ENCODE data around the gene COA6. TPM values are rescaled to one million over a fixed set of nuclear protein-coding genes. Genes with fewer than 3 reads are reported as not detected.

The COA6 gene
- total RNA-seq, 1 experiment from 2014 or later, result 47.9 TPM

- peaks cover 3% of the 10 kb centered on the region; the same call in 1 of the 2 replicates for H3K36me3 Mint-ChIP-seq
- POLR2A ChIA-PET, result no interaction called here
- H3K9me3 Mint-ChIP-seq, result no peaks in the 10 kb centered on the region
- DNase-seq (ENCODE audit: low spot score) (no peak), ATAC-seq (no peak)
- H3K4me3 Mint-ChIP-seq, result no peak overlapping the region
- CTCF ChIA-PET, result no interaction called here
- no peaks in the 10 kb centered on the region for H3K27me3 Mint-ChIP-seq (ENCODE audit: low read depth)
- no peaks in the 10 kb centered on the region for H3K4me1 Mint-ChIP-seq
- H3K27ac Mint-ChIP-seq, result no peak overlapping the region
- no peak for TF ChIP-seq E2F5 (CRISPR knock-in tag; IDR thresholded peaks at IDR 0.05)
- no peak for TF ChIP-seq HMGXB4 (CRISPR knock-in tag; IDR thresholded peaks at IDR 0.05)
- no peak for TF ChIP-seq RELA (CRISPR knock-in tag; IDR thresholded peaks at IDR 0.05; ENCODE audit: borderline replicate concordance)
- TF ChIP-seq NR2C2 (CRISPR knock-in tag; IDR thresholded peaks at IDR 0.05), result no peak
- no peak for TF ChIP-seq FOXP4 (CRISPR knock-in tag; IDR thresholded peaks at IDR 0.05)
- TF ChIP-seq ZNF281 (CRISPR knock-in tag; IDR thresholded peaks at IDR 0.05), result no peak
- TF ChIP-seq ZBTB43 (CRISPR knock-in tag; IDR thresholded peaks at IDR 0.05), result no peak
- TF ChIP-seq ESRRA (CRISPR knock-in tag; IDR thresholded peaks at IDR 0.05; ENCODE audit: borderline replicate concordance), result no peak
- no peak for TF ChIP-seq MLX (CRISPR knock-in tag; IDR thresholded peaks at IDR 0.05)
- TF ChIP-seq IRF1 (CRISPR knock-in tag; IDR thresholded peaks at IDR 0.05), result no peak
- TF ChIP-seq ZNF532 (CRISPR knock-in tag; IDR thresholded peaks at IDR 0.05; ENCODE audit: borderline replicate concordance), result no peak
Measured at GRCh38 chr1:234406871-234407270, 33.6 kb downstream of the COA6 start.

All from WTC11 (cell line).